Liver (tissue), 9 donors: ENCODE measurements around the gene SRSF2. TPM values are rescaled to one million over a fixed set of nuclear protein-coding genes. Genes with fewer than 3 reads are reported as not detected.

Source experiments
- DNase-seq: peaks from one replicate; pipeline ENCODE4 v3.0.0-alpha.2; 2017; ENCODE audit warnings: low spot score
- H3K27ac ChIP-seq, 2 donors: one replicate each; pipeline ENCODE4 v1.7.0; 2013; ENCODE audit warnings: inconsistent platforms in 2 of 2, low read length in 2 of 2, control low read depth in 1 of 2, low read depth in 1 of 2, mild to moderate bottlenecking in 1 of 2
- H3K27me3 ChIP-seq, 4 donors: one replicate each; pipeline versions ENCODE4 v1.6.1 to v1.7.0; 2013; ENCODE audit warnings: low read length in 3 of 4, inconsistent platforms in 1 of 4, mild to moderate bottlenecking in 1 of 4, moderate library complexity in 1 of 4; ENCODE audit not compliant: control insufficient read depth in 4 of 4, insufficient read depth in 4 of 4
- H3K36me3 ChIP-seq, 4 donors: one replicate each; pipeline versions ENCODE4 v1.6.1 to v1.7.0; 2013; ENCODE audit warnings: low read length in 3 of 4, mild to moderate bottlenecking in 3 of 4, low read depth in 1 of 4, moderate library complexity in 1 of 4; ENCODE audit not compliant: control insufficient read depth in 4 of 4, insufficient read depth in 3 of 4
- H3K4me1 ChIP-seq, 4 donors: one replicate each; pipeline versions ENCODE4 v1.6.1 to v1.7.0; 2013; ENCODE audit warnings: low read length in 3 of 4, mild to moderate bottlenecking in 3 of 4, moderate library complexity in 1 of 4; ENCODE audit not compliant: control insufficient read depth in 4 of 4, insufficient read depth in 4 of 4
- H3K4me3 ChIP-seq, 3 donors: one replicate each; pipeline versions ENCODE4 v1.6.1 to v1.7.0; 2013; ENCODE audit warnings: low read length in 3 of 3, control low read depth in 1 of 3, low read depth in 1 of 3, mild to moderate bottlenecking in 1 of 3
- H3K9ac ChIP-seq, 2 donors: one replicate each; pipeline ENCODE4 v1.7.0; 2013; ENCODE audit warnings: low read length in 2 of 2, mild to moderate bottlenecking in 2 of 2, moderate library complexity in 2 of 2, control low read depth in 1 of 2, low read depth in 1 of 2
- H3K9me3 ChIP-seq, 4 donors: one replicate each; pipeline versions ENCODE4 v1.6.1 to v1.7.0; 2013; ENCODE audit warnings: low read length in 3 of 4; ENCODE audit not compliant: control insufficient read depth in 4 of 4
- ATF3 ChIP-seq: IDR thresholded peaks from 2 replicates; pipeline ENCODE4 v1.6.1; 2016; ENCODE audit warnings: antibody characterized with exemption
- CTCF ChIP-seq: fragments of 150-350 bp; IDR thresholded peaks from 2 replicates; pipeline ENCODE4 v1.5.1; 2017; ENCODE audit warnings: improper control_type of control experiment, low read depth, low read length; ENCODE audit not compliant: missing input control
- EGR1 ChIP-seq, 2 donors: IDR thresholded peaks; 2 replicates each; pipeline ENCODE4 v1.6.1; 2016 to 2018; ENCODE audit warnings: antibody characterized with exemption in 2 of 2, low read depth in 2 of 2
- FOXA1 ChIP-seq: IDR thresholded peaks from 2 replicates; pipeline ENCODE4 v1.6.1; 2016; ENCODE audit warnings: antibody characterized with exemption
- FOXA2 ChIP-seq: IDR thresholded peaks from 2 replicates; pipeline ENCODE4 v1.6.1; 2016; ENCODE audit warnings: antibody characterized with exemption
- GABPA ChIP-seq, 2 donors: IDR thresholded peaks in 1 of 2; conservative IDR thresholded peaks in 1 of 2; 2 replicates each; pipeline ENCODE4 v1.6.1; 2016; ENCODE audit warnings: antibody characterized with exemption in 2 of 2, mild to moderate bottlenecking in 1 of 2, moderate library complexity in 1 of 2
- HNF4A ChIP-seq, 2 donors: conservative IDR thresholded peaks; 2 replicates each; pipeline ENCODE4 v1.6.1; 2016; ENCODE audit warnings: antibody characterized with exemption in 2 of 2, mild to moderate bottlenecking in 2 of 2
- HNF4G ChIP-seq: IDR thresholded peaks from 2 replicates; pipeline ENCODE4 v1.6.1; 2016; ENCODE audit warnings: antibody characterized with exemption
- JUND ChIP-seq, 2 donors: IDR thresholded peaks; 2 replicates each; pipeline ENCODE4 v1.6.1; 2016; ENCODE audit warnings: antibody characterized with exemption in 2 of 2
- MAX ChIP-seq: IDR thresholded peaks from 2 replicates; pipeline ENCODE4 v1.6.1; 2016; ENCODE audit warnings: antibody characterized with exemption
- NR2F2 ChIP-seq: IDR thresholded peaks from 2 replicates; pipeline ENCODE4 v1.6.1; 2016; ENCODE audit warnings: antibody characterized with exemption
- RAD21 ChIP-seq, 2 donors: IDR thresholded peaks; 2 replicates each; pipeline ENCODE4 v1.6.1; 2016; ENCODE audit warnings: antibody characterized with exemption in 2 of 2, mild to moderate bottlenecking in 2 of 2
- REST ChIP-seq: IDR thresholded peaks from 2 replicates; pipeline ENCODE4 v1.6.1; 2016; ENCODE audit warnings: antibody characterized with exemption, mild to moderate bottlenecking
- RXRA ChIP-seq, 2 donors: IDR thresholded peaks; 2 replicates each; pipeline ENCODE4 v1.6.1; 2017 to 2018; ENCODE audit warnings: antibody characterized with exemption in 2 of 2, mild to moderate bottlenecking in 1 of 2
- SP1 ChIP-seq: IDR thresholded peaks from 2 replicates; pipeline ENCODE4 v1.6.1; 2018; ENCODE audit warnings: antibody characterized with exemption, mild to moderate bottlenecking
- TAF1 ChIP-seq: conservative IDR thresholded peaks from 2 replicates; pipeline ENCODE4 v1.6.1; 2016; ENCODE audit warnings: antibody characterized with exemption, mild to moderate bottlenecking
- YY1 ChIP-seq: IDR thresholded peaks from 2 replicates; pipeline ENCODE4 v1.6.1; 2016; ENCODE audit warnings: antibody characterized with exemption, mild to moderate bottlenecking
- ZBTB33 ChIP-seq: IDR thresholded peaks from 2 replicates; pipeline ENCODE4 v1.6.1; 2016; ENCODE audit warnings: antibody characterized with exemption
- WGBS: extraction: QIAGEN DNeasy Blood & Tissue Kit; methylation state at CpG from one replicate; pipeline ENCODE4 v1.1.7; 2013; 5-methylcytosine and 5-hydroxymethylcytosine counted together
- polyA plus RNA-seq, 2 donors: library from polyadenylated mRNA; stranded (reverse) in 1 of 2; unstranded in 1 of 2; fragments of 200-250 nt in 1 of 2; fragments of >200 nt in 1 of 2; fragmentation: Nextera tagmentation in 1 of 2; extraction: Ambion mirVana in 1 of 2; gene quantifications; one replicate each; pipeline versions ENCODE4 v1.2.1 to v1.2.3, GENCODE V29; 2013 to 2015
- total RNA-seq, 2 donors: library from RNA; depleted of rRNA; stranded (reverse); fragments of >200 nt; gene quantifications; one replicate each; pipeline ENCODE4 v1.2.3, GENCODE V29; 2014
- donor health status: healthy.
- donor health status: healthy.
- donor health status: healthy.
- donor health status: healthy.
- donor health status: healthy.

SRSF2 gene
- total and polyA plus RNA-seq, 4 donors = 66.5 to 184 (median 150) TPM

- WGBS = under 1% methylated on average over 57 of the region's 57 CpGs
- H3K4me3 ChIP-seq = peak within 1 kb of the TSS; percentile 96 to 100 (median 99)
- H3K27ac ChIP-seq = peak within 1 kb of the TSS; percentile 93 to 99
- no peaks in the 10 kb centered on the region for H3K9me3 ChIP-seq
- peak within 1 kb of the TSS; percentile 83 to 99 for H3K9ac ChIP-seq
- DNase-seq = peak; percentile 91
- no peak for TF ChIP-seq HNF4A (conservative IDR thresholded peaks at IDR 0.05)
- no peak for TF ChIP-seq CTCF
- peak; percentile 39 for TF ChIP-seq SP1
- TF ChIP-seq REST = no peak
- TF ChIP-seq EGR1 (IDR thresholded peaks at IDR 0.05; ENCODE audit: low read depth in 2 of 2) = peak in 1 of 2 donors; percentile 7
- TF ChIP-seq RAD21 (IDR thresholded peaks at IDR 0.05) = no peak
- no peak for TF ChIP-seq ATF3
- no peak for TF ChIP-seq HNF4G
- TF ChIP-seq MAX = no peak
- TF ChIP-seq RXRA (IDR thresholded peaks at IDR 0.05) = peak in 1 of 2 donors; percentile 28
- TF ChIP-seq GABPA (IDR thresholded peaks at IDR 0.05 in 1 of 2, conservative IDR thresholded peaks at IDR 0.05 in 1 of 2) = peak in 1 of 2 donors; percentile 51
- no peak for TF ChIP-seq FOXA2
- peak; percentile 5 for TF ChIP-seq NR2F2
- TF ChIP-seq TAF1 = no peak
- TF ChIP-seq JUND (IDR thresholded peaks at IDR 0.05) = no peak
- TF ChIP-seq FOXA1 = no peak
- no peak for TF ChIP-seq ZBTB33
- TF ChIP-seq YY1 = no peak
- H3K36me3 ChIP-seq = peaks cover 7 to 26% (median 18%) of the 10 kb centered on the region in 4 donors
- H3K27me3 ChIP-seq = no peaks in the 10 kb centered on the region
- peaks cover 1 to 46% (median 41%) of the 10 kb centered on the region in 4 donors for H3K4me1 ChIP-seq
Observed at GRCh38 chr17:76737676-76738467, 741 bp upstream of the SRSF2 start, which contains the start of gene MFSD11. TSS of gene MFSD11 (plus strand) at chr17:76738119. CDS start at chr17:76738353, 234 bp downstream.
